HEK293 (cell line): ENCODE measurements around the gene CARD10.
A peak's percentile ranks its signal among the peaks of the same experiment; 100 is the strongest.

Source experiments
- EGR2 ChIP-seq: fragments of 450-650 bp; formaldehyde crosslinking; IDR thresholded peaks from 2 replicates; pipeline ENCODE4 v1.5.1; 2016; ENCODE audit warnings: low read depth, missing biosample characterization, missing genetic modification characterization
- MYNN ChIP-seq: fragments of 450-650 bp; formaldehyde crosslinking; IDR thresholded peaks from 2 replicates; pipeline ENCODE4 v1.5.1; 2016; ENCODE audit warnings: missing biosample characterization, missing genetic modification characterization, borderline replicate concordance
- OVOL3 ChIP-seq: fragments of 450-650 bp; formaldehyde crosslinking; IDR thresholded peaks from 2 replicates; pipeline ENCODE4 v1.5.1; 2016; ENCODE audit warnings: missing biosample characterization, missing genetic modification characterization
- PRDM1 ChIP-seq: fragments of 450-650 bp; formaldehyde crosslinking; IDR thresholded peaks from 2 replicates; pipeline ENCODE4; 2016; ENCODE audit warnings: missing biosample characterization, missing genetic modification characterization
- SCRT2 ChIP-seq: fragments of 450-650 bp; formaldehyde crosslinking; IDR thresholded peaks from 2 replicates; pipeline ENCODE4 v1.5.1; 2016; ENCODE audit warnings: missing biosample characterization, missing genetic modification characterization
- SETDB1 ChIP-seq: IDR thresholded peaks from one replicate; pipeline ENCODE4 v1.6.1; 2017; ENCODE audit warnings: mild to moderate bottlenecking, low read length, moderate library complexity, mixed read lengths; ENCODE audit not compliant: insufficient read length
- YY1 ChIP-seq: fragments of 450-650 bp; formaldehyde crosslinking; IDR thresholded peaks from 2 replicates; pipeline ENCODE4 v1.5.1; 2018; ENCODE audit warnings: missing biosample characterization, missing genetic modification characterization
- ZBTB17 ChIP-seq: fragments of 450-650 bp; formaldehyde crosslinking; IDR thresholded peaks from 2 replicates; pipeline ENCODE4 v1.5.1; 2016; ENCODE audit warnings: missing biosample characterization, missing genetic modification characterization
- ZNF600 ChIP-seq: fragments of 450-650 bp; formaldehyde crosslinking; IDR thresholded peaks from 2 replicates; pipeline ENCODE4 v1.5.1; 2016; ENCODE audit warnings: missing biosample characterization, missing genetic modification characterization
- ZNF629 ChIP-seq: fragments of 450-650 bp; formaldehyde crosslinking; IDR thresholded peaks from 2 replicates; pipeline ENCODE4 v1.5.1; 2017; ENCODE audit warnings: missing biosample characterization, missing genetic modification characterization
- ZNF664 ChIP-seq: fragments of 450-650 bp; formaldehyde crosslinking; IDR thresholded peaks from 2 replicates; pipeline ENCODE4 v1.5.1; 2016; ENCODE audit warnings: missing biosample characterization, missing genetic modification characterization
- ZNF768 ChIP-seq: fragments of 450-650 bp; formaldehyde crosslinking; IDR thresholded peaks from 2 replicates; pipeline ENCODE4 v1.5.1; 2018; ENCODE audit warnings: missing biosample characterization, mild to moderate bottlenecking, missing genetic modification characterization
- ZNF837 ChIP-seq: fragments of 450-650 bp; formaldehyde crosslinking; IDR thresholded peaks from 2 replicates; pipeline ENCODE4 v1.5.1; 2016; ENCODE audit warnings: missing biosample characterization, missing genetic modification characterization
- ZXDB ChIP-seq: fragments of 450-650 bp; formaldehyde crosslinking; IDR thresholded peaks from 2 replicates; pipeline ENCODE4 v1.5.1; 2016; ENCODE audit warnings: missing biosample characterization, missing genetic modification characterization
- TF ChIP-seq, protein P1 (sequence below): fragments of 450-650 bp; formaldehyde crosslinking; IDR thresholded peaks from 2 replicates; pipeline ENCODE4 v1.5.1; 2016; ENCODE audit warnings: missing biosample characterization, missing genetic modification characterization
- TF ChIP-seq, protein P2 (sequence below): sonication (generic); formaldehyde crosslinking; IDR thresholded peaks from 2 replicates; pipeline ENCODE4 v1.8.1; 2022; ENCODE audit warnings: mild to moderate bottlenecking, moderate library complexity, missing genetic modification reagents
- TF ChIP-seq, protein P3 (sequence below): fragments of 450-650 bp; formaldehyde crosslinking; IDR thresholded peaks from 2 replicates; pipeline ENCODE4 v1.5.1; 2016; ENCODE audit warnings: missing biosample characterization, missing genetic modification characterization
- TF ChIP-seq, protein P4 (sequence below): fragments of 450-650 bp; formaldehyde crosslinking; IDR thresholded peaks from 2 replicates; pipeline ENCODE4 v1.5.1; 2016; ENCODE audit warnings: missing biosample characterization, missing genetic modification characterization, borderline replicate concordance
- TF ChIP-seq, protein P5 (sequence below): fragments of 450-650 bp; formaldehyde crosslinking; IDR thresholded peaks from 2 replicates; pipeline ENCODE4 v1.5.1; 2016; ENCODE audit warnings: missing biosample characterization, missing genetic modification characterization
- TF ChIP-seq, protein P6 (sequence below): fragments of 450-650 bp; formaldehyde crosslinking; IDR thresholded peaks from 2 replicates; pipeline ENCODE4; 2016; ENCODE audit warnings: missing biosample characterization, missing genetic modification characterization

Gene CARD10

DNA sequence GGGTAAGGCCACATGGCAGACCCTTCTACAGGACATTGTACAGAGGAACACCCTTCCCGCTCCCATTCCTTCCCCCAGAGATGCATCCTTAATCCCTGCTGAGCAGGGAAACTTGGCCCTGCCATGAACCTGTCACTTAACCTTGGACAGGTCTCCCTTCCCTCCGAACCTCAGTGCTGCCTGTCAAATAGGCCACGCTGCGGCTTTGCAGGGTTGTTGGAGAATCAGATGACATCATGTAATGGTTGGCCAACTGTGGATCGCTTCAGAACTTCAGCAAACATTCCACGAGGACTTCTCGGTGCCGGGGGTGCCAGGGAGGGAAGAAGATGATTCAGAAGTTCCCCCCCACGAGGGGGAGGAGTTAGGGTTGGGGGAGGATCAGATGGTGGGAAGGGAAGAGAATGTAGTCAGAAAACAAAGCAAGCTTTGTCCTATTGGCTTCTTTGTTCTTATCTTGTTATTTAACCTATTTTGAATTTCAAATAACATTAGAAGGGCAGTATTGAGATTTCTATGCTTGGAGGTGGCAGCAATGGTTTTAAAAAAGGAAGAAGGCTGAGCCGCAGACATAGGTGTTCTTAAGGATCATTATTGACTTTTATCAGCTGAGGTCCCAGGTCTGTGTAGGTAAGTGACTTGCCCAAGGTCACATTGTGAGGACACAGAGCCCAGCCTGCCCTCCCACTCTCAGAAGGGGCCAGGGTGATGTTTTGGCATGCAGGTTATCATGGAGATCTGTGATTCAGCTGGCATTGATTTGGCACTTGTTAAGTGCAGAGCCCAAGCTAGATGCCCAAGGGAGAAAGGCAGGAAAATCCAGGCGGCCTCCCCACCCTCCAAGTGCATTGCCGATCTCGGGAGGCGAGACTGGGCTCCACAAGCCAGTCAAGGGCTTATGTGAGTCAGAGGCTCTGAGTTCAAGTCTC lies 44.2 kb upstream of the CARD10 start (continued):
- TF ChIP-seq, protein P1, sequence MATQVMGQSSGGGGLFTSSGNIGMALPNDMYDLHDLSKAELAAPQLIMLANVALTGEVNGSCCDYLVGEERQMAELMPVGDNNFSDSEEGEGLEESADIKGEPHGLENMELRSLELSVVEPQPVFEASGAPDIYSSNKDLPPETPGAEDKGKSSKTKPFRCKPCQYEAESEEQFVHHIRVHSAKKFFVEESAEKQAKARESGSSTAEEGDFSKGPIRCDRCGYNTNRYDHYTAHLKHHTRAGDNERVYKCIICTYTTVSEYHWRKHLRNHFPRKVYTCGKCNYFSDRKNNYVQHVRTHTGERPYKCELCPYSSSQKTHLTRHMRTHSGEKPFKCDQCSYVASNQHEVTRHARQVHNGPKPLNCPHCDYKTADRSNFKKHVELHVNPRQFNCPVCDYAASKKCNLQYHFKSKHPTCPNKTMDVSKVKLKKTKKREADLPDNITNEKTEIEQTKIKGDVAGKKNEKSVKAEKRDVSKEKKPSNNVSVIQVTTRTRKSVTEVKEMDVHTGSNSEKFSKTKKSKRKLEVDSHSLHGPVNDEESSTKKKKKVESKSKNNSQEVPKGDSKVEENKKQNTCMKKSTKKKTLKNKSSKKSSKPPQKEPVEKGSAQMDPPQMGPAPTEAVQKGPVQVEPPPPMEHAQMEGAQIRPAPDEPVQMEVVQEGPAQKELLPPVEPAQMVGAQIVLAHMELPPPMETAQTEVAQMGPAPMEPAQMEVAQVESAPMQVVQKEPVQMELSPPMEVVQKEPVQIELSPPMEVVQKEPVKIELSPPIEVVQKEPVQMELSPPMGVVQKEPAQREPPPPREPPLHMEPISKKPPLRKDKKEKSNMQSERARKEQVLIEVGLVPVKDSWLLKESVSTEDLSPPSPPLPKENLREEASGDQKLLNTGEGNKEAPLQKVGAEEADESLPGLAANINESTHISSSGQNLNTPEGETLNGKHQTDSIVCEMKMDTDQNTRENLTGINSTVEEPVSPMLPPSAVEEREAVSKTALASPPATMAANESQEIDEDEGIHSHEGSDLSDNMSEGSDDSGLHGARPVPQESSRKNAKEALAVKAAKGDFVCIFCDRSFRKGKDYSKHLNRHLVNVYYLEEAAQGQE (tag by site-specific recombination), result peak; percentile 86
- no peak for TF ChIP-seq YY1 (tag by site-specific recombination)
- TF ChIP-seq, protein P2, sequence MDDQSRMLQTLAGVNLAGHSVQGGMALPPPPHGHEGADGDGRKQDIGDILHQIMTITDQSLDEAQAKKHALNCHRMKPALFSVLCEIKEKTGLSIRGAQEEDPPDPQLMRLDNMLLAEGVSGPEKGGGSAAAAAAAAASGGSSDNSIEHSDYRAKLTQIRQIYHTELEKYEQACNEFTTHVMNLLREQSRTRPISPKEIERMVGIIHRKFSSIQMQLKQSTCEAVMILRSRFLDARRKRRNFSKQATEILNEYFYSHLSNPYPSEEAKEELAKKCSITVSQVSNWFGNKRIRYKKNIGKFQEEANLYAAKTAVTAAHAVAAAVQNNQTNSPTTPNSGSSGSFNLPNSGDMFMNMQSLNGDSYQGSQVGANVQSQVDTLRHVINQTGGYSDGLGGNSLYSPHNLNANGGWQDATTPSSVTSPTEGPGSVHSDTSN (CRISPR knock-in tag), result no peak
- TF ChIP-seq, protein P3, sequence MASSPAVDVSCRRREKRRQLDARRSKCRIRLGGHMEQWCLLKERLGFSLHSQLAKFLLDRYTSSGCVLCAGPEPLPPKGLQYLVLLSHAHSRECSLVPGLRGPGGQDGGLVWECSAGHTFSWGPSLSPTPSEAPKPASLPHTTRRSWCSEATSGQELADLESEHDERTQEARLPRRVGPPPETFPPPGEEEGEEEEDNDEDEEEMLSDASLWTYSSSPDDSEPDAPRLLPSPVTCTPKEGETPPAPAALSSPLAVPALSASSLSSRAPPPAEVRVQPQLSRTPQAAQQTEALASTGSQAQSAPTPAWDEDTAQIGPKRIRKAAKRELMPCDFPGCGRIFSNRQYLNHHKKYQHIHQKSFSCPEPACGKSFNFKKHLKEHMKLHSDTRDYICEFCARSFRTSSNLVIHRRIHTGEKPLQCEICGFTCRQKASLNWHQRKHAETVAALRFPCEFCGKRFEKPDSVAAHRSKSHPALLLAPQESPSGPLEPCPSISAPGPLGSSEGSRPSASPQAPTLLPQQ, result peak; percentile 58; the same call in 1 of the 2 replicates
- TF ChIP-seq, protein P4, sequence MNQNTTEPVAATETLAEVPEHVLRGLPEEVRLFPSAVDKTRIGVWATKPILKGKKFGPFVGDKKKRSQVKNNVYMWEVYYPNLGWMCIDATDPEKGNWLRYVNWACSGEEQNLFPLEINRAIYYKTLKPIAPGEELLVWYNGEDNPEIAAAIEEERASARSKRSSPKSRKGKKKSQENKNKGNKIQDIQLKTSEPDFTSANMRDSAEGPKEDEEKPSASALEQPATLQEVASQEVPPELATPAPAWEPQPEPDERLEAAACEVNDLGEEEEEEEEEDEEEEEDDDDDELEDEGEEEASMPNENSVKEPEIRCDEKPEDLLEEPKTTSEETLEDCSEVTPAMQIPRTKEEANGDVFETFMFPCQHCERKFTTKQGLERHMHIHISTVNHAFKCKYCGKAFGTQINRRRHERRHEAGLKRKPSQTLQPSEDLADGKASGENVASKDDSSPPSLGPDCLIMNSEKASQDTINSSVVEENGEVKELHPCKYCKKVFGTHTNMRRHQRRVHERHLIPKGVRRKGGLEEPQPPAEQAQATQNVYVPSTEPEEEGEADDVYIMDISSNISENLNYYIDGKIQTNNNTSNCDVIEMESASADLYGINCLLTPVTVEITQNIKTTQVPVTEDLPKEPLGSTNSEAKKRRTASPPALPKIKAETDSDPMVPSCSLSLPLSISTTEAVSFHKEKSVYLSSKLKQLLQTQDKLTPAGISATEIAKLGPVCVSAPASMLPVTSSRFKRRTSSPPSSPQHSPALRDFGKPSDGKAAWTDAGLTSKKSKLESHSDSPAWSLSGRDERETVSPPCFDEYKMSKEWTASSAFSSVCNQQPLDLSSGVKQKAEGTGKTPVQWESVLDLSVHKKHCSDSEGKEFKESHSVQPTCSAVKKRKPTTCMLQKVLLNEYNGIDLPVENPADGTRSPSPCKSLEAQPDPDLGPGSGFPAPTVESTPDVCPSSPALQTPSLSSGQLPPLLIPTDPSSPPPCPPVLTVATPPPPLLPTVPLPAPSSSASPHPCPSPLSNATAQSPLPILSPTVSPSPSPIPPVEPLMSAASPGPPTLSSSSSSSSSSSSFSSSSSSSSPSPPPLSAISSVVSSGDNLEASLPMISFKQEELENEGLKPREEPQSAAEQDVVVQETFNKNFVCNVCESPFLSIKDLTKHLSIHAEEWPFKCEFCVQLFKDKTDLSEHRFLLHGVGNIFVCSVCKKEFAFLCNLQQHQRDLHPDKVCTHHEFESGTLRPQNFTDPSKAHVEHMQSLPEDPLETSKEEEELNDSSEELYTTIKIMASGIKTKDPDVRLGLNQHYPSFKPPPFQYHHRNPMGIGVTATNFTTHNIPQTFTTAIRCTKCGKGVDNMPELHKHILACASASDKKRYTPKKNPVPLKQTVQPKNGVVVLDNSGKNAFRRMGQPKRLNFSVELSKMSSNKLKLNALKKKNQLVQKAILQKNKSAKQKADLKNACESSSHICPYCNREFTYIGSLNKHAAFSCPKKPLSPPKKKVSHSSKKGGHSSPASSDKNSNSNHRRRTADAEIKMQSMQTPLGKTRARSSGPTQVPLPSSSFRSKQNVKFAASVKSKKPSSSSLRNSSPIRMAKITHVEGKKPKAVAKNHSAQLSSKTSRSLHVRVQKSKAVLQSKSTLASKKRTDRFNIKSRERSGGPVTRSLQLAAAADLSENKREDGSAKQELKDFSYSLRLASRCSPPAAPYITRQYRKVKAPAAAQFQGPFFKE (tag by site-specific recombination), result no peak
- TF ChIP-seq ZNF768 (tag by site-specific recombination), result no peak
- TF ChIP-seq SETDB1, result no peak
- TF ChIP-seq, protein P5, sequence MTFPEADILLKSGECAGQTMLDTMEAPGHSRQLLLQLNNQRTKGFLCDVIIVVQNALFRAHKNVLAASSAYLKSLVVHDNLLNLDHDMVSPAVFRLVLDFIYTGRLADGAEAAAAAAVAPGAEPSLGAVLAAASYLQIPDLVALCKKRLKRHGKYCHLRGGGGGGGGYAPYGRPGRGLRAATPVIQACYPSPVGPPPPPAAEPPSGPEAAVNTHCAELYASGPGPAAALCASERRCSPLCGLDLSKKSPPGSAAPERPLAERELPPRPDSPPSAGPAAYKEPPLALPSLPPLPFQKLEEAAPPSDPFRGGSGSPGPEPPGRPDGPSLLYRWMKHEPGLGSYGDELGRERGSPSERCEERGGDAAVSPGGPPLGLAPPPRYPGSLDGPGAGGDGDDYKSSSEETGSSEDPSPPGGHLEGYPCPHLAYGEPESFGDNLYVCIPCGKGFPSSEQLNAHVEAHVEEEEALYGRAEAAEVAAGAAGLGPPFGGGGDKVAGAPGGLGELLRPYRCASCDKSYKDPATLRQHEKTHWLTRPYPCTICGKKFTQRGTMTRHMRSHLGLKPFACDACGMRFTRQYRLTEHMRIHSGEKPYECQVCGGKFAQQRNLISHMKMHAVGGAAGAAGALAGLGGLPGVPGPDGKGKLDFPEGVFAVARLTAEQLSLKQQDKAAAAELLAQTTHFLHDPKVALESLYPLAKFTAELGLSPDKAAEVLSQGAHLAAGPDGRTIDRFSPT, result no peak; the same call in 1 of the 2 replicates
- TF ChIP-seq PRDM1 (tag by site-specific recombination), result 0 out of 2 replicates have a peak, but pooled peaks have one; percentile 7
- TF ChIP-seq ZNF664 (tag by site-specific recombination), result no peak
- peak; percentile 58; the same call in 1 of the 2 replicates for TF ChIP-seq EGR2 (tag by site-specific recombination)
- peak; percentile 54; the same call in 1 of the 2 replicates for TF ChIP-seq ZXDB (tag by site-specific recombination)
- TF ChIP-seq, protein P6, sequence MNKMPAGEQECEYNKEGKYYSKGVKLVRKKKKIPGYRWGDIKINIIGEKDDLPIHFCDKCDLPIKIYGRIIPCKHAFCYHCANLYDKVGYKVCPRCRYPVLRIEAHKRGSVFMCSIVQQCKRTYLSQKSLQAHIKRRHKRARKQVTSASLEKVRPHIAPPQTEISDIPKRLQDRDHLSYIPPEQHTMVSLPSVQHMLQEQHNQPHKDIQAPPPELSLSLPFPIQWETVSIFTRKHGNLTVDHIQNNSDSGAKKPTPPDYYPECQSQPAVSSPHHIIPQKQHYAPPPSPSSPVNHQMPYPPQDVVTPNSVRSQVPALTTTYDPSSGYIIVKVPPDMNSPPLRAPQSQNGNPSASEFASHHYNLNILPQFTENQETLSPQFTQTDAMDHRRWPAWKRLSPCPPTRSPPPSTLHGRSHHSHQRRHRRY (tag by site-specific recombination), result no peak
- no peak for TF ChIP-seq MYNN (tag by site-specific recombination)
- TF ChIP-seq OVOL3 (tag by site-specific recombination), result no peak
- TF ChIP-seq ZNF629 (tag by site-specific recombination), result peak; percentile 93
- TF ChIP-seq SCRT2 (tag by site-specific recombination), result peak; percentile 96
- peak; percentile 82; the same call in 1 of the 2 replicates for TF ChIP-seq ZNF600 (tag by site-specific recombination)
- no peak for TF ChIP-seq ZNF837
- peak; percentile 79 for TF ChIP-seq ZBTB17 (tag by site-specific recombination)
